Activated CD8-positive, alpha-beta T cell treated with anti-CD3 and anti-CD28 coated beads for 36 hours (primary cell): ENCODE results near the gene SEC16A. TPM values are rescaled to one million over a fixed set of nuclear protein-coding genes. Genes with fewer than 3 reads are reported as not detected.
"Not testable (repeated sequence)": the region's sequence is repeated elsewhere in the genome, so short reads cannot be mapped to it uniquely, and the experiment has no call there.

Source experiments
- ATAC-seq: fragments of 200-7000 bp; cut with Tn5 transposase; one replicate; pipeline ENCODE4 v1.10.0; 2021; ENCODE audit warnings: mild to moderate bottlenecking, moderate library complexity
- CTCF ChIA-PET: fragments of 350-600 bp; sonication (Branson Sonifier 250); formaldehyde crosslinking; loops from one replicate; lab custom pipeline; 2021; ENCODE audit warnings: antibody characterized with exemption; lab: Charles Lee
- POLR2A ChIA-PET: fragments of 350-600 bp; sonication (Branson Sonifier 250); formaldehyde crosslinking; loops from one replicate; lab custom pipeline; 2021; ENCODE audit warnings: antibody characterized with exemption; lab: Charles Lee
- DNase-seq: peaks from one replicate; pipeline ENCODE4 v3.0.0-alpha.2; 2020
- H3K27ac Mint-ChIP-seq: one replicate; pipeline ENCODE4 v1.8.0; 2021; ENCODE audit warnings: mild to moderate bottlenecking, mixed read lengths
- H3K27me3 Mint-ChIP-seq: one replicate; pipeline ENCODE4 v1.8.0; 2021; ENCODE audit warnings: mixed read lengths
- H3K36me3 Mint-ChIP-seq: one replicate; pipeline ENCODE4 v1.8.0; 2021; ENCODE audit warnings: low read depth, mixed read lengths
- H3K4me1 Mint-ChIP-seq: one replicate; pipeline ENCODE4 v1.8.0; 2021; ENCODE audit warnings: low read depth, mixed read lengths
- H3K4me3 Mint-ChIP-seq: one replicate; pipeline ENCODE4 v1.8.0; 2021; ENCODE audit warnings: mild to moderate bottlenecking, moderate library complexity, mixed read lengths
- H3K9me3 Mint-ChIP-seq: one replicate; pipeline ENCODE4 v1.8.0; 2021; ENCODE audit warnings: mixed read lengths
- intact Hi-C: fragments of 100-400 bp; cut with micrococcal nuclease; formaldehyde crosslinking; loops from one replicate; pipeline ENCODE4 v1.10.0; 2022
- total RNA-seq, 2 experiments: library from RNA; stranded (reverse); gene quantifications; one replicate each; pipeline ENCODE4 v1.2.3, GENCODE V29; 2021
- TF ChIP-seq, protein P1 (sequence below): fragments of 200-600 bp; IDR thresholded peaks from one replicate; pipeline ENCODE4 v1.8.0; 2022; ENCODE audit warnings: antibody characterized with exemption, mild to moderate bottlenecking

The SEC16A gene
- total RNA-seq, 2 experiments from 2014 or later = 67.9 to 69.8 TPM

DNA sequence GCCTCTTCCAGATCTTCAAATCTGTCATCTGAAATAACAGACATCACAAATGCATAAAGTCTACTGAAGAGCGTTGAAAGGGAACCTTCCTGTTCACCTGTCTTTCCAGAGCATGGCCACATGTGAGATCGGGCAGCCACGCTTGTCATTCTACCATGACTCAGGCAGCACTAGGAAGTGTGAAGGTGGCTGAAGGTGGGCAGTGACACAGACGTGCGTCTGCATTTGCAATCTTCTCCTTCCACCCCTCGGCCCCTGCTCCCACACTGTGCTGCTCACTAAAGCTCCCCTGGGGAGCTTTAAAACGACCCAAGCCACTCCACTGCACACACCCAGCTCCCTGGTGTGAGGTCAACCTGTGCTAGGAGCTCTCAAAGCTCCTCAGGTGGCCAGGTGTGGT is 74.9 kb downstream of the SEC16A start:
- peaks cover 66% of the 10 kb centered on the region for H3K36me3 Mint-ChIP-seq
- ATAC-seq = no peak
- intact Hi-C loops = loop anchor here (10.0 kb wide), 1 partner anchor 93 kb away; no protein-coding TSS in a partner anchor
- TF ChIP-seq, protein P1, sequence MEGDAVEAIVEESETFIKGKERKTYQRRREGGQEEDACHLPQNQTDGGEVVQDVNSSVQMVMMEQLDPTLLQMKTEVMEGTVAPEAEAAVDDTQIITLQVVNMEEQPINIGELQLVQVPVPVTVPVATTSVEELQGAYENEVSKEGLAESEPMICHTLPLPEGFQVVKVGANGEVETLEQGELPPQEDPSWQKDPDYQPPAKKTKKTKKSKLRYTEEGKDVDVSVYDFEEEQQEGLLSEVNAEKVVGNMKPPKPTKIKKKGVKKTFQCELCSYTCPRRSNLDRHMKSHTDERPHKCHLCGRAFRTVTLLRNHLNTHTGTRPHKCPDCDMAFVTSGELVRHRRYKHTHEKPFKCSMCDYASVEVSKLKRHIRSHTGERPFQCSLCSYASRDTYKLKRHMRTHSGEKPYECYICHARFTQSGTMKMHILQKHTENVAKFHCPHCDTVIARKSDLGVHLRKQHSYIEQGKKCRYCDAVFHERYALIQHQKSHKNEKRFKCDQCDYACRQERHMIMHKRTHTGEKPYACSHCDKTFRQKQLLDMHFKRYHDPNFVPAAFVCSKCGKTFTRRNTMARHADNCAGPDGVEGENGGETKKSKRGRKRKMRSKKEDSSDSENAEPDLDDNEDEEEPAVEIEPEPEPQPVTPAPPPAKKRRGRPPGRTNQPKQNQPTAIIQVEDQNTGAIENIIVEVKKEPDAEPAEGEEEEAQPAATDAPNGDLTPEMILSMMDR = no peak
- H3K27me3 Mint-ChIP-seq = no peaks in the 10 kb centered on the region
- peak; percentile 23 for DNase-seq
- peaks cover 70% of the 10 kb centered on the region for H3K4me1 Mint-ChIP-seq
- no peaks in the 10 kb centered on the region for H3K9me3 Mint-ChIP-seq
- H3K4me3 Mint-ChIP-seq = no peak overlapping the region
- ChIA-PET CTCF (interaction anchor here (1.3 kb wide), 1 partner anchor 31 kb away, joined by 5 read pairs; no protein-coding TSS in a partner anchor), POLR2A (interaction anchor here (0.9 to 1.5 kb wide), 2 partner anchors 9 to 10 kb away, joined by 3 to 5 read pairs; no protein-coding TSS in a partner anchor)
- no peak overlapping the region for H3K27ac Mint-ChIP-seq

DNA sequence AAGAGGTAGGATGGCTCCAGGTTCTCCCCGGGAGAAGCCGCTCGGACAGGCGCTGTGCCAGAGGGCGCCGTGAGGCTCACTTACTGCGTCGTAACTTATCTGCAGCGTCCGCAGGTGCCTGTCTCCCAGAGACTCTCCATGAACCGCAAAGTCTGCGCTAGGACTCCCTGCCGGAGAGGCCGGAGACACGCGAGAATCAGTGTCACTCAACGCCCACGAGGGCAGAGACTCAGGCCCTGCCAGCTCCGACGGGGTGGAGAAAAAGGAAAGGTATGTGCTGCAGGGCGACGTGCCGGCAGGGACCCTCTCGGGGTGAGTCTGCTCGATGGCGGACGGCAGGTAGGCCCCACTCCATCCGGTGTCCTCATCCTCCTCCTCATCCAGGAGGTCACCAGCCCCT is 75.8 kb downstream of the SEC16A start:
- Mint-ChIP-seq H3K36me3 (peaks cover 66% of the 10 kb centered on the region), H3K4me1 (peaks cover 71% of the 10 kb centered on the region)
- DNase-seq, H3K27ac Mint-ChIP-seq, CTCF ChIA-PET, ATAC-seq, H3K4me3 Mint-ChIP-seq, POLR2A ChIA-PET, H3K9me3 Mint-ChIP-seq, H3K27me3 Mint-ChIP-seq: not testable (repeated sequence)
- intact Hi-C loops = loop anchor here (10.0 kb wide), 1 partner anchor 92 kb away; no protein-coding TSS in a partner anchor

DNA sequence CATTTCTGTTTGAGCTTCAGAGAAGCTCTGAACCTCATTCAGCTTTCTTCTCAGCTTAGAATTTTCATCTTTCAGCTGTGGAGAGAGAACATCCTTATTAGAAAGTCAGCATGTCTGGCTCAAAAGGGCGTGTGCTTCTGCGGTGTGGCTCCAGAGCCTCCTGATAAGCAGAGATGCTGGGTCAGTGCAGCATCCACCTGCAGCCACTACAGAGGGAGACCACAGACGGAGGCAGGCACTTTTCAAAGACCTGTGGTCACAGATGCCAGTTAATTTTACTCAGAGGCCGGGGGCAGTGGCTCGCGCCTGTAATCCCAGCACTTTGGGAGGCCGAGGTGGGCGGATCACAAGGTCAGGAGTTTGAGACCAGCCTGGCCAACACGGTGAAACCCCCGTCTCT is 76.9 kb downstream of the SEC16A start:
- CTCF ChIA-PET, DNase-seq, H3K27me3 Mint-ChIP-seq, H3K4me3 Mint-ChIP-seq, ATAC-seq, H3K9me3 Mint-ChIP-seq: not testable (repeated sequence)
- Mint-ChIP-seq H3K27ac (peak overlapping the region; percentile 32), H3K36me3 (peaks cover 63% of the 10 kb centered on the region), H3K4me1 (peaks cover 64% of the 10 kb centered on the region)
- POLR2A ChIA-PET = interaction anchor here (1.0 kb wide), 1 partner anchor 10 kb away, joined by 3 read pairs; no protein-coding TSS in a partner anchor
- intact Hi-C loops = loop anchor here (10.0 kb wide), 1 partner anchor 91 kb away; no protein-coding TSS in a partner anchor

DNA sequence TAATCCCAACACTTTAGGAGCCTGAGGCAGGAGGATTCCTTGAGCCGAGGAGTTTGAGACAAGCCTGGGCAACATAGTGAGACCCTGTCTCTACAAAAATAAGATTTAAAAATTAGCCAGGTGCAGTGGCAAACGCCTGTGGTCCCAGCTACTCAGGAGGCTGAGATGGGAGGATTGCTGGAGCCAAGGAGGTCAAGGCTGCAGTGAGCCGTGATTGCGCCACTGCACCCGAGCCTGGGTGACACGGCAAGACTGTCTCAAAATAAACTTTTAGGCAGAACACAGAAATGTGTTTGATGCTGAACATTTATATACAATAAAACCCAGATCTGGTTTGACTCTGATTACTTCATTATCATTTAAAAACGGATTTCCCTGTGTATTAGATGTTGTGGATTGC is 77.4 kb downstream of the SEC16A start:
- intact Hi-C loops = loop anchor here (10.0 kb wide), 1 partner anchor 91 kb away; no protein-coding TSS in a partner anchor
- ChIA-PET CTCF (no interaction called here), POLR2A (interaction anchor here (1.0 kb wide), 1 partner anchor 9 kb away, joined by 3 read pairs; no protein-coding TSS in a partner anchor)
- Mint-ChIP-seq H3K36me3 (peaks cover 64% of the 10 kb centered on the region), H3K4me1 (peaks cover 66% of the 10 kb centered on the region), H3K9me3 (no peaks in the 10 kb centered on the region), H3K4me3 (no peak overlapping the region), H3K27me3 (no peaks in the 10 kb centered on the region), H3K27ac (peak overlapping the region; percentile 32)
- ATAC-seq (no peak), DNase-seq (no peak)
- TF ChIP-seq, protein P1 = no peak

DNA sequence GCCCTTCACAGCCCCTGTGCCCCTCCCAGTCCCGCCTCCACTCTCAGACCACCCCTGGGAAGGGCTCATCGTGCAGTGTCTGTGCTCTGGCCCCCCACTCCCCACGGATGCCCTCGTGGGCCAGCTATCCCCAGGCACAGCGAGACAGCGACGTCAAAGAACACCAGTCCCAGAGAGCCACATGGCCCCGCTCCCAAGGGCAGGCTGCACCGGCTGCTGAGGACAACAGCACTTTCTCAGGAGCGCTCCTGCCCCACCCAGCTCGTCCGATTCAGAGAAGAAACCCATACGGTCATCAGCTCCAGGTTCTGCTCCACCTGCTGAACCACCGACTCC is 78.1 kb downstream of the SEC16A start:
- DNase-seq (no peak), ATAC-seq (no peak)
- peaks cover 64% of the 10 kb centered on the region for H3K4me1 Mint-ChIP-seq
- TF ChIP-seq, protein P1 = no peak
- peaks cover 62% of the 10 kb centered on the region for H3K36me3 Mint-ChIP-seq
- POLR2A ChIA-PET = interaction anchor here (1.0 kb wide), 1 partner anchor 8 kb away, joined by 3 read pairs; no protein-coding TSS in a partner anchor
- CTCF ChIA-PET = no interaction called here
- intact Hi-C loops = loop anchor here (10.0 kb wide), 1 partner anchor 90 kb away; no protein-coding TSS in a partner anchor
- H3K27me3 Mint-ChIP-seq = no peaks in the 10 kb centered on the region
- H3K4me3 Mint-ChIP-seq = peak overlapping the region; percentile 63
- H3K9me3 Mint-ChIP-seq = no peaks in the 10 kb centered on the region
- peak overlapping the region; percentile 90 for H3K27ac Mint-ChIP-seq
